PC-3 (cell line): ENCODE results near the gene ZNF771.

Experiments
- EZH2 ChIP-seq: fragments of 300-600 bp; sonication (generic); IDR thresholded peaks from one replicate; pipeline ENCODE4 v1.6.1; 2017; ENCODE audit warnings: antibody characterized with exemption, mild to moderate bottlenecking, low read length; ENCODE audit not compliant: unreplicated experiment
- EZH2phosphoT487 ChIP-seq: fragments of 300-600 bp; sonication (generic); IDR thresholded peaks from 2 replicates; pipeline ENCODE4 v1.6.1; 2018; ENCODE audit warnings: mild to moderate bottlenecking, antibody characterized with exemption, low read length, borderline replicate concordance
- TF ChIP-seq, protein P1 (sequence below): fragments of 300-600 bp; sonication (generic); conservative IDR thresholded peaks from 2 replicates; pipeline ENCODE4 v1.5.1; 2017; ENCODE audit warnings: antibody characterized with exemption, low read depth, mild to moderate bottlenecking, low read length

DNA sequence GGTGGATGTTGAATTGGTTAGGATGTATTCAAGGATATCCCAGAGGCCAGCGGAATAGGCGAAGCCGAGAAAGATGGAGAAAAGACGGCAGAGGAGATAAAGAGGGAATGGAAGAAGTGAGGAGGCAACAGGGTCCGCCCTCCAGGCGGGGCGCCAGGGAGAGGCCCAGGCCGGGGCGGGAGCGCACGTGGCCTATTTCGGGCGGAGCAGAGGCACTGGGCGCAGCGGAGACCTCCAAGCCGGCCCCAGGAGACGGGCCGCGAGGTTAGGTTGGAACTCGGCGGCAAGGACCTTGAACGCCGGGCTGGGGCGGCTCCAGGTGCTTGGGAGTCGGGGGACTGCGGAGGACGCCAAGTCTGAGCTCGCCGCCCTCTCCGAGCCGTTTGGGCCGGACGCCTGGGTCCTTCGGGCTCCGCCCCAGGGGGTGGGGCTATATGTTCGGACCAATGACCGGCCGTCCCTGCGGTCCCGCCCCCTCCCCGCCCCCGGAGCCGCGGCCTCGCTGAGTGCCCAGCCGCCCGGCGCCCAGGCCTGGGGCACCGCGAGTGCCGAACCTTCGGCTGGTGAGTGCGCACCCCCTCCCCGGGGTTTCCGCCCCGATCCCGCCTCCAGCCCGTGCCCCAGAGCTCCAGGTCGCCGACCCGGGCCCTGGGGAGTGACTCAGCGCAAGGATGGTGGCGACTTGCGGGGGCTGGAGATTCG is at the start of gene ZNF771:
- TF ChIP-seq, protein P1, sequence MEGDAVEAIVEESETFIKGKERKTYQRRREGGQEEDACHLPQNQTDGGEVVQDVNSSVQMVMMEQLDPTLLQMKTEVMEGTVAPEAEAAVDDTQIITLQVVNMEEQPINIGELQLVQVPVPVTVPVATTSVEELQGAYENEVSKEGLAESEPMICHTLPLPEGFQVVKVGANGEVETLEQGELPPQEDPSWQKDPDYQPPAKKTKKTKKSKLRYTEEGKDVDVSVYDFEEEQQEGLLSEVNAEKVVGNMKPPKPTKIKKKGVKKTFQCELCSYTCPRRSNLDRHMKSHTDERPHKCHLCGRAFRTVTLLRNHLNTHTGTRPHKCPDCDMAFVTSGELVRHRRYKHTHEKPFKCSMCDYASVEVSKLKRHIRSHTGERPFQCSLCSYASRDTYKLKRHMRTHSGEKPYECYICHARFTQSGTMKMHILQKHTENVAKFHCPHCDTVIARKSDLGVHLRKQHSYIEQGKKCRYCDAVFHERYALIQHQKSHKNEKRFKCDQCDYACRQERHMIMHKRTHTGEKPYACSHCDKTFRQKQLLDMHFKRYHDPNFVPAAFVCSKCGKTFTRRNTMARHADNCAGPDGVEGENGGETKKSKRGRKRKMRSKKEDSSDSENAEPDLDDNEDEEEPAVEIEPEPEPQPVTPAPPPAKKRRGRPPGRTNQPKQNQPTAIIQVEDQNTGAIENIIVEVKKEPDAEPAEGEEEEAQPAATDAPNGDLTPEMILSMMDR: no peak
- TF ChIP-seq EZH2: no peak
- no peak for TF ChIP-seq EZH2phosphoT487
